PC-9 (cell line): ENCODE measurements around the gene UGT2A3.

Source experiments
- EZH2 ChIP-seq: fragments of 200-600 bp; sonication (generic); IDR thresholded peaks from 2 replicates; pipeline ENCODE4 v1.8.0; 2017; ENCODE audit warnings: antibody characterized with exemption, low read depth
- TF ChIP-seq, protein P1 (sequence below): fragments of 200-600 bp; sonication (generic); conservative IDR thresholded peaks from 2 replicates; pipeline ENCODE4 v1.6.1; 2017; ENCODE audit warnings: mixed run types, antibody characterized with exemption, mild to moderate bottlenecking, moderate library complexity

GRCh38 chr4:68950033-68950432 lies 1.6 kb downstream of the UGT2A3 start:
- TF ChIP-seq, protein P1, sequence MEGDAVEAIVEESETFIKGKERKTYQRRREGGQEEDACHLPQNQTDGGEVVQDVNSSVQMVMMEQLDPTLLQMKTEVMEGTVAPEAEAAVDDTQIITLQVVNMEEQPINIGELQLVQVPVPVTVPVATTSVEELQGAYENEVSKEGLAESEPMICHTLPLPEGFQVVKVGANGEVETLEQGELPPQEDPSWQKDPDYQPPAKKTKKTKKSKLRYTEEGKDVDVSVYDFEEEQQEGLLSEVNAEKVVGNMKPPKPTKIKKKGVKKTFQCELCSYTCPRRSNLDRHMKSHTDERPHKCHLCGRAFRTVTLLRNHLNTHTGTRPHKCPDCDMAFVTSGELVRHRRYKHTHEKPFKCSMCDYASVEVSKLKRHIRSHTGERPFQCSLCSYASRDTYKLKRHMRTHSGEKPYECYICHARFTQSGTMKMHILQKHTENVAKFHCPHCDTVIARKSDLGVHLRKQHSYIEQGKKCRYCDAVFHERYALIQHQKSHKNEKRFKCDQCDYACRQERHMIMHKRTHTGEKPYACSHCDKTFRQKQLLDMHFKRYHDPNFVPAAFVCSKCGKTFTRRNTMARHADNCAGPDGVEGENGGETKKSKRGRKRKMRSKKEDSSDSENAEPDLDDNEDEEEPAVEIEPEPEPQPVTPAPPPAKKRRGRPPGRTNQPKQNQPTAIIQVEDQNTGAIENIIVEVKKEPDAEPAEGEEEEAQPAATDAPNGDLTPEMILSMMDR = no peak
- no peak for TF ChIP-seq EZH2
